T-helper 2 cell (primary cell): Measurements from ENCODE around the gene MSI2.
A peak's percentile ranks its signal among the peaks of the same experiment; 100 is the strongest.

Source experiments
- DNase-seq, 5 experiments: peaks; one replicate each; pipeline versions ENCODE4 v3.0.0 to v3.0.0-alpha.2; 2012 to 2022

MSI2 gene

GRCh38 chr17:57675427-57676387 is 419.4 kb downstream of the MSI2 start:
- no peak for DNase-seq

- DNase-seq: no peak
Measured at GRCh38 chr17:57676543-57676942, 420.2 kb downstream of the MSI2 start.

GRCh38 chr17:57677301-57677700 is 421.0 kb downstream of the MSI2 start:
- DNase-seq: no peak

- DNase-seq: no peak
Measured at GRCh38 chr17:57677858-57678257, 421.5 kb downstream of the MSI2 start.

- no peak for DNase-seq
Measured at GRCh38 chr17:57678393-57678792, 422.1 kb downstream of the MSI2 start.

GRCh38 chr17:57679356-57679755 is 423.0 kb downstream of the MSI2 start:
- DNase-seq: no peak

- no peak for DNase-seq
Measured at GRCh38 chr17:57679906-57680695, 423.8 kb downstream of the MSI2 start.

- DNase-seq: no peak
Measured at GRCh38 chr17:57682701-57683100, 426.4 kb downstream of the MSI2 start.

- no peak for DNase-seq
Measured at GRCh38 chr17:57684711-57685498, 428.6 kb downstream of the MSI2 start.

- no peak for DNase-seq
Measured at GRCh38 chr17:57685499-57686132, 429.3 kb downstream of the MSI2 start.

- no peak for DNase-seq
Measured at GRCh38 chr17:57687642-57688041, 431.3 kb downstream of the MSI2 start.

- DNase-seq: no peak
Measured at GRCh38 chr17:57689254-57689653, 432.9 kb downstream of the MSI2 start.

- no peak for DNase-seq
Measured at GRCh38 chr17:57691939-57692338, 435.6 kb downstream of the MSI2 start.

- DNase-seq: no peak
Measured at GRCh38 chr17:57692770-57693169, 436.4 kb downstream of the MSI2 start.

- DNase-seq: no peak
Measured at GRCh38 chr17:57694051-57694450, 437.7 kb downstream of the MSI2 start.

GRCh38 chr17:57696050-57696449 is 439.7 kb downstream of the MSI2 start:
- no peak for DNase-seq

GRCh38 chr17:57697197-57697596 is 440.9 kb downstream of the MSI2 start:
- no peak for DNase-seq

GRCh38 chr17:57697891-57698711 is 441.8 kb downstream of the MSI2 start:
- peak in 1 of 5 experiments; percentile 4 for DNase-seq

- DNase-seq: no peak
Measured at GRCh38 chr17:57699751-57700219, 443.5 kb downstream of the MSI2 start.

GRCh38 chr17:57701124-57701523 is 444.8 kb downstream of the MSI2 start:
- no peak for DNase-seq

- DNase-seq: no peak
Measured at GRCh38 chr17:57703273-57703672, 446.9 kb downstream of the MSI2 start.
